GM23338 (cell line): Measurements from ENCODE around the gene MRPL23. TPM values are rescaled to one million over a fixed set of nuclear protein-coding genes. Genes with fewer than 3 reads are reported as not detected.
A peak's percentile ranks its signal among the peaks of the same experiment; 100 is the strongest.

Source experiments
- ATAC-seq: fragments of 200-7000 bp; cut with Tn5 transposase; 3 replicates; pipeline ENCODE4 v1.9.1; 2020
- DNase-seq: peaks from one replicate; pipeline ENCODE4 v3.0.0-alpha.2; 2015; ENCODE audit warnings: low spot score
- H2AFZ ChIP-seq: fragments of 200-600 bp; sonication (generic); 2 replicates; pipeline ENCODE4 v1.8.0; 2016; ENCODE audit warnings: antibody characterized with exemption, mild to moderate bottlenecking, moderate library complexity
- H3F3A ChIP-seq: fragments of 200-600 bp; sonication (generic); replicated peaks from 2 replicates; pipeline ENCODE4 v1.8.0; 2017; ENCODE audit warnings: antibody characterized with exemption, mixed run types, low read depth
- H3K27ac ChIP-seq: fragments of 200-600 bp; sonication (generic); 2 replicates; pipeline ENCODE4 v1.6.1; 2016; ENCODE audit warnings: low read depth
- H3K27me3 ChIP-seq: fragments of 200-600 bp; sonication (generic); 2 replicates; pipeline ENCODE4 v1.8.0; 2016; ENCODE audit warnings: mild to moderate bottlenecking, mixed run types, moderate library complexity; ENCODE audit not compliant: insufficient read depth
- H3K36me3 ChIP-seq: fragments of 200-600 bp; sonication (generic); 2 replicates; pipeline ENCODE4 v1.8.0; 2016; ENCODE audit warnings: mild to moderate bottlenecking; ENCODE audit not compliant: insufficient read depth
- H3K4me1 ChIP-seq: fragments of 200-600 bp; sonication (generic); 2 replicates; pipeline ENCODE4 v1.8.0; 2016; ENCODE audit warnings: mild to moderate bottlenecking, moderate library complexity; ENCODE audit not compliant: insufficient read depth
- H3K4me2 ChIP-seq: fragments of 200-600 bp; sonication (generic); 2 replicates; pipeline ENCODE4 v1.7.1; 2017; ENCODE audit warnings: mixed run types
- H3K4me3 ChIP-seq: fragments of 200-600 bp; sonication (generic); 2 replicates; pipeline ENCODE4 v1.6.1; 2016; ENCODE audit warnings: mixed run types
- H3K79me2 ChIP-seq: fragments of 200-600 bp; sonication (generic); replicated peaks from 2 replicates; pipeline ENCODE4 v1.8.0; 2017; ENCODE audit warnings: mild to moderate bottlenecking; ENCODE audit not compliant: insufficient read depth
- H3K9me2 ChIP-seq: fragments of 200-600 bp; sonication (generic); 2 replicates; pipeline ENCODE4 v1.8.0; 2017; ENCODE audit not compliant: insufficient read depth
- H4K20me1 ChIP-seq: fragments of 200-600 bp; sonication (generic); replicated peaks from 2 replicates; pipeline ENCODE4 v1.8.0; 2017; ENCODE audit warnings: mild to moderate bottlenecking; ENCODE audit not compliant: insufficient read depth
- H3K27ac Mint-ChIP-seq: 2 replicates; pipeline ENCODE4 v1.8.0; 2020; ENCODE audit warnings: inconsistent platforms, mild to moderate bottlenecking, moderate library complexity, mixed read lengths
- H3K27me3 Mint-ChIP-seq: 3 replicates; pipeline ENCODE4 v1.8.0; 2022; ENCODE audit warnings: low read depth, mild to moderate bottlenecking, moderate library complexity, mixed read lengths, inconsistent platforms; ENCODE audit not compliant: insufficient read depth, poor library complexity
- H3K36me3 Mint-ChIP-seq: 3 replicates; pipeline ENCODE4 v1.8.0; 2021; ENCODE audit warnings: low read depth, mild to moderate bottlenecking, inconsistent platforms, moderate library complexity, mixed read lengths
- H3K4me1 Mint-ChIP-seq: 3 replicates; pipeline ENCODE4 v1.8.0; 2020; ENCODE audit warnings: mild to moderate bottlenecking, inconsistent platforms, mixed read lengths
- H3K4me3 Mint-ChIP-seq: 3 replicates; pipeline ENCODE4 v1.8.0; 2021; ENCODE audit warnings: moderate library complexity, mild to moderate bottlenecking, inconsistent platforms, mixed read lengths
- H3K9me3 Mint-ChIP-seq: 3 replicates; pipeline ENCODE4 v1.8.0; 2020; ENCODE audit warnings: moderate library complexity, mild to moderate bottlenecking, inconsistent platforms, mixed read lengths
- CREB1 ChIP-seq: fragments of 250-450 bp; sonication (Bioruptor Pico); IDR thresholded peaks from 2 replicates; pipeline ENCODE4 v1.5.0; 2020; ENCODE audit warnings: low read depth, mild to moderate bottlenecking, moderate library complexity
- EZH2 ChIP-seq: fragments of 200-600 bp; sonication (generic); IDR thresholded peaks from one replicate; pipeline ENCODE4 v1.8.0; 2017; ENCODE audit warnings: antibody characterized with exemption, mild to moderate bottlenecking, low read depth; ENCODE audit not compliant: unreplicated experiment
- EZH2phosphoT487 ChIP-seq: fragments of 200-600 bp; sonication (generic); IDR thresholded peaks from one replicate; pipeline ENCODE4 v1.8.1; 2018; ENCODE audit warnings: antibody characterized with exemption; ENCODE audit not compliant: unreplicated experiment
- NANOG ChIP-seq: IDR thresholded peaks from 2 replicates; pipeline ENCODE4 v1.6.1; 2016; ENCODE audit warnings: antibody characterized with exemption, borderline replicate concordance
- POLR2AphosphoS5 ChIP-seq: IDR thresholded peaks from 2 replicates; pipeline ENCODE4 v1.6.1; 2016; ENCODE audit warnings: antibody characterized with exemption, low read depth
- STAT1 ChIP-seq: IDR thresholded peaks from one replicate; pipeline ENCODE4 v1.6.1; 2016; ENCODE audit warnings: antibody characterized with exemption; ENCODE audit not compliant: unreplicated experiment
- ZNF114 ChIP-seq: fragments of 250-450 bp; sonication (Bioruptor Pico); IDR thresholded peaks from 2 replicates; pipeline ENCODE4 v1.5.0; 2020; ENCODE audit warnings: mild to moderate bottlenecking, moderate library complexity
- polyA plus RNA-seq: library from polyadenylated mRNA; unstranded; fragments of >200 nt; fragmentation: Nextera tagmentation; extraction: Ambion mirVana; gene quantifications from 2 replicates; pipeline ENCODE4 v1.2.1, GENCODE V29; 2016
- total RNA-seq: library from RNA; depleted of rRNA; stranded (reverse); fragments of >200 nt; shearing (Covaris generic); gene quantifications from 2 replicates; pipeline ENCODE4 v1.2.3, GENCODE V29; 2014
- TF ChIP-seq, protein P1 (sequence below): IDR thresholded peaks from 2 replicates; pipeline ENCODE4 v1.6.1; 2016; ENCODE audit warnings: antibody characterized with exemption
- TF ChIP-seq, protein P2 (sequence below), 2 experiments: fragments of 200-600 bp in 1 of 2; sonication (generic) in 1 of 2; conservative IDR thresholded peaks; 2 replicates each; pipeline versions ENCODE4 v1.5.1 to v1.6.1; 2016 to 2017; ENCODE audit warnings: antibody characterized with exemption in 2 of 2, low read depth in 2 of 2, mild to moderate bottlenecking in 2 of 2, moderate library complexity in 1 of 2
- TF ChIP-seq, protein P3 (sequence below): IDR thresholded peaks from one replicate; pipeline ENCODE4 v1.6.1; 2018; ENCODE audit warnings: antibody characterized with exemption; ENCODE audit not compliant: unreplicated experiment

The MRPL23 gene
- total and polyA plus RNA-seq, 2 experiments from 2014 or later, result 84.7 to 91.5 TPM

DNA sequence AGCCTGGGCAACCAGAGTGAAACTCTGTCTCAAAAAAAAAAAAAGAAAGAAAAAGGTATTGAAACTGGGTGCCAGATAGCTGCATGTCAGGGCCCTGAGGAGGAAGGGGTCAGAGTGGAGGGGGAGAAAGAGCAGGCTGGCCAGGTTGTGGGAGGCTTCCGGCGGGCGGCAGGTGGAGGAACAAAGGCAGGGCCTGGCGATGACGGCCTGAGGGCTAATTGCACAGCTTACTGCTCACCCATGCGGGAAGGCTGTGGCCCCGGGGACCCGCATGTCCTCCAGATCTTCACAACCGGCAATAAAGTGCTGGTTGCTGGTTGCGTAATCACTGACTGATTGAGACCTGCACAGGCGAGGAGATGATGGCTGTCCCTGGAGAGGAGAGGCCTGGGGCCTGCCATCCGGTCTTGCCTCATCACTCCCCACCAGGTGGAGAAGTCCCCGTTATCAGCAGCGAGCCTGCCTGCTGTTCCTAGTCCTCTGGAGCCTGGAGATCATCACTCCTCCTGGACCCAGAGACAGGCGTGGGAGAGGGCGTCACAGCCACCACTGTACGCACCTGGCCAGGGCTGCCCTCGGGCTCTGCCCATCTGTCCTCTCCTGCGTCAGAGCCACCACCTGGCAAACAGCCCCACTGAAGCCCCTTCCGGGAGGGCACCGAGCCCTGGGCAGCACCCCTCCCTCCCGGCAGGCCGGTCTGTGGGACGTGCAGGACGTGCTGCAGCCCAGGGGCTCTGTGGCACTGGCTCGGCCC lies 31.8 kb downstream of the MRPL23 start:
- Histone ChIP-seq H2AFZ (no peak overlapping the region), H3K79me2 (no peaks in the 10 kb centered on the region), H3K27ac (no peak overlapping the region), H3K4me3 (no peak overlapping the region), H3K4me1 (no peaks in the 10 kb centered on the region), H3K36me3 (no peaks in the 10 kb centered on the region), H3K9me2 (no peaks in the 10 kb centered on the region), H4K20me1 (no peaks in the 10 kb centered on the region), H3K4me2 (no peak overlapping the region), H3K27me3 (no peaks in the 10 kb centered on the region), H3F3A (no peaks in the 10 kb centered on the region)
- Mint-ChIP-seq H3K36me3 (no peaks in the 10 kb centered on the region), H3K4me3 (no peak overlapping the region), H3K4me1 (no peaks in the 10 kb centered on the region), H3K27me3 (no peaks in the 10 kb centered on the region), H3K9me3 (no peaks in the 10 kb centered on the region), H3K27ac (no peak overlapping the region)
- TF ChIP-seq, protein P1, sequence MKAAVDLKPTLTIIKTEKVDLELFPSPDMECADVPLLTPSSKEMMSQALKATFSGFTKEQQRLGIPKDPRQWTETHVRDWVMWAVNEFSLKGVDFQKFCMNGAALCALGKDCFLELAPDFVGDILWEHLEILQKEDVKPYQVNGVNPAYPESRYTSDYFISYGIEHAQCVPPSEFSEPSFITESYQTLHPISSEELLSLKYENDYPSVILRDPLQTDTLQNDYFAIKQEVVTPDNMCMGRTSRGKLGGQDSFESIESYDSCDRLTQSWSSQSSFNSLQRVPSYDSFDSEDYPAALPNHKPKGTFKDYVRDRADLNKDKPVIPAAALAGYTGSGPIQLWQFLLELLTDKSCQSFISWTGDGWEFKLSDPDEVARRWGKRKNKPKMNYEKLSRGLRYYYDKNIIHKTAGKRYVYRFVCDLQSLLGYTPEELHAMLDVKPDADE, result no peak
- ATAC-seq, result no peak
- DNase-seq, result no peak

DNA sequence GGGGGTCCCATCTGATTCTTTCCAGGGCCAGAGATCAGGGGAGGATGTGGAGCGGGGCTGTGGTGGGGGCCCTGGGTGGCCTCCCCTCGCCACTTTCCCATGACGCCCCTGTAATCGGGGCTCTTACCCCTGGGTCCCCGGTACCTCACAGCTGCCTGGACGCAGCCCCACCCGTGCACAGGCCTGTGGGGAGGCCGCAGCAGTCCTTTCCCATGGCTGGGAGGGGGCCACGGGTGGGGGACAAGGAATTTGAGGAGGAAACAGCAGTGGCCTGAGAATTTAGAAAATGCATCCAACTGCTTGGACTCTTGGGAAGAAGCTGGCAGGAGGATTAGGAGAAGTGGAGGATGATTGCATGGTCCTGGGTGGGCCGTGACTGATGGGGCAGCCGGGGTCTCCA lies 32.5 kb downstream of the MRPL23 start:
- no peaks in the 10 kb centered on the region for H3K36me3 Mint-ChIP-seq
- H3K27me3 Mint-ChIP-seq, result no peaks in the 10 kb centered on the region
- Histone ChIP-seq H3K27me3 (no peaks in the 10 kb centered on the region), H3K9me2 (no peaks in the 10 kb centered on the region), H3K36me3 (no peaks in the 10 kb centered on the region), H3K4me2 (no peak overlapping the region), H2AFZ (no peak overlapping the region), H3F3A (no peaks in the 10 kb centered on the region), H3K4me1 (no peaks in the 10 kb centered on the region), H3K79me2 (no peaks in the 10 kb centered on the region), H3K4me3 (no peak overlapping the region), H4K20me1 (no peaks in the 10 kb centered on the region), H3K27ac (no peak overlapping the region)
- H3K4me1 Mint-ChIP-seq, result no peaks in the 10 kb centered on the region
- TF ChIP-seq EZH2phosphoT487 (no peak), STAT1 (no peak), CREB1 (CRISPR knock-in tag) (no peak), POLR2AphosphoS5 (no peak)
- TF ChIP-seq, protein P1, result no peak
- DNase-seq (no peak), ATAC-seq (no peak)
- H3K4me3 Mint-ChIP-seq, result no peak overlapping the region
- no peaks in the 10 kb centered on the region for H3K9me3 Mint-ChIP-seq
- H3K27ac Mint-ChIP-seq, result no peak overlapping the region

DNA sequence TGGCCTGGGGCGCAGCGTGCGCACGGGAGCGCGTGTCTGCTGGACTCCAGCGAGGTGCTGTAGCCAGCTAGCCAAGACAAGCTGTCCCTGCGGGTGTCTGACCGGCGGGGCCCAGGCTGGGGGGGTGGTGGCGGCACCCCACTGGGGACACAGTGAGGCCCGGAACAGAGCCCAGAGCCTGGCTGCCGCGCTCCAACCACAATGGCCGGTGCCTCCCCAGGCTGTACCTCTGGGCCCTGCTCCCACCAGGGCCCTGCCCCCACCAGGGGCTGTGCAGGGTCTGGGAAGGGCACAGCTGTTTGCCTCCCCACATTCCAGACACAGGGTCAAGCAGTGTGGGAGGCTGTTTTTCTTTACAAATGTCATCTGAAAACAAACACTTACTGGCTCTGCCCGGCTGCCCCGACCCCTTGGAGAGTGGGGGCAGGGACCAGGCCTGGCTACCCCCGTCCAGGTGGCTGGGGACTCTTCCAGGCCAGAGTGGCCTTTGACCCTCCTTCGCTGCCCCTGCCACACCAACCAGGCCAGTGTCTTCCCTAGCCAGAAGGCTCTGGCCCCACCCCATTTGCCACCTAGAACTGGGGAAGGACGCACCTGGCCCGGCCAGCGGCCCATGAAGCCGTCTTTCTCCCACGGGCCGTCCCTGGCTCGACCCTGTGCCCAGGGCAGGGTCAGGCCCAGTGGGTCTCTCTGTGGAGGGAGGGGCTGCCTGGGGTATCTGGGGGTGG lies 35.9 kb downstream of the MRPL23 start:
- H3K9me2 ChIP-seq, result no peaks in the 10 kb centered on the region
- Mint-ChIP-seq H3K27ac (no peak overlapping the region), H3K27me3 (no peaks in the 10 kb centered on the region), H3K4me1 (no peaks in the 10 kb centered on the region), H3K4me3 (no peak overlapping the region), H3K9me3 (no peaks in the 10 kb centered on the region), H3K36me3 (no peaks in the 10 kb centered on the region)
- H3K79me2 ChIP-seq, result no peaks in the 10 kb centered on the region
- no peak overlapping the region for H3K27ac ChIP-seq
- no peak overlapping the region for H3K4me2 ChIP-seq
- peak; percentile 50 for ATAC-seq
- H3F3A ChIP-seq, result no peaks in the 10 kb centered on the region
- H4K20me1 ChIP-seq, result no peaks in the 10 kb centered on the region
- no peaks in the 10 kb centered on the region for H3K4me1 ChIP-seq
- H2AFZ ChIP-seq, result no peak overlapping the region
- no peak overlapping the region for H3K4me3 ChIP-seq
- no peak for DNase-seq
- H3K27me3 ChIP-seq, result no peaks in the 10 kb centered on the region
- H3K36me3 ChIP-seq, result no peaks in the 10 kb centered on the region
- TF ChIP-seq, protein P2, sequence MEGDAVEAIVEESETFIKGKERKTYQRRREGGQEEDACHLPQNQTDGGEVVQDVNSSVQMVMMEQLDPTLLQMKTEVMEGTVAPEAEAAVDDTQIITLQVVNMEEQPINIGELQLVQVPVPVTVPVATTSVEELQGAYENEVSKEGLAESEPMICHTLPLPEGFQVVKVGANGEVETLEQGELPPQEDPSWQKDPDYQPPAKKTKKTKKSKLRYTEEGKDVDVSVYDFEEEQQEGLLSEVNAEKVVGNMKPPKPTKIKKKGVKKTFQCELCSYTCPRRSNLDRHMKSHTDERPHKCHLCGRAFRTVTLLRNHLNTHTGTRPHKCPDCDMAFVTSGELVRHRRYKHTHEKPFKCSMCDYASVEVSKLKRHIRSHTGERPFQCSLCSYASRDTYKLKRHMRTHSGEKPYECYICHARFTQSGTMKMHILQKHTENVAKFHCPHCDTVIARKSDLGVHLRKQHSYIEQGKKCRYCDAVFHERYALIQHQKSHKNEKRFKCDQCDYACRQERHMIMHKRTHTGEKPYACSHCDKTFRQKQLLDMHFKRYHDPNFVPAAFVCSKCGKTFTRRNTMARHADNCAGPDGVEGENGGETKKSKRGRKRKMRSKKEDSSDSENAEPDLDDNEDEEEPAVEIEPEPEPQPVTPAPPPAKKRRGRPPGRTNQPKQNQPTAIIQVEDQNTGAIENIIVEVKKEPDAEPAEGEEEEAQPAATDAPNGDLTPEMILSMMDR (conservative IDR thresholded peaks at IDR 0.05; ENCODE audit: low read depth in 2 of 2), result no peak
- TF ChIP-seq POLR2AphosphoS5 (no peak), NANOG (no peak), EZH2phosphoT487 (no peak), ZNF114 (CRISPR knock-in tag) (no peak), CREB1 (CRISPR knock-in tag) (no peak), EZH2 (no peak)
- TF ChIP-seq, protein P3, sequence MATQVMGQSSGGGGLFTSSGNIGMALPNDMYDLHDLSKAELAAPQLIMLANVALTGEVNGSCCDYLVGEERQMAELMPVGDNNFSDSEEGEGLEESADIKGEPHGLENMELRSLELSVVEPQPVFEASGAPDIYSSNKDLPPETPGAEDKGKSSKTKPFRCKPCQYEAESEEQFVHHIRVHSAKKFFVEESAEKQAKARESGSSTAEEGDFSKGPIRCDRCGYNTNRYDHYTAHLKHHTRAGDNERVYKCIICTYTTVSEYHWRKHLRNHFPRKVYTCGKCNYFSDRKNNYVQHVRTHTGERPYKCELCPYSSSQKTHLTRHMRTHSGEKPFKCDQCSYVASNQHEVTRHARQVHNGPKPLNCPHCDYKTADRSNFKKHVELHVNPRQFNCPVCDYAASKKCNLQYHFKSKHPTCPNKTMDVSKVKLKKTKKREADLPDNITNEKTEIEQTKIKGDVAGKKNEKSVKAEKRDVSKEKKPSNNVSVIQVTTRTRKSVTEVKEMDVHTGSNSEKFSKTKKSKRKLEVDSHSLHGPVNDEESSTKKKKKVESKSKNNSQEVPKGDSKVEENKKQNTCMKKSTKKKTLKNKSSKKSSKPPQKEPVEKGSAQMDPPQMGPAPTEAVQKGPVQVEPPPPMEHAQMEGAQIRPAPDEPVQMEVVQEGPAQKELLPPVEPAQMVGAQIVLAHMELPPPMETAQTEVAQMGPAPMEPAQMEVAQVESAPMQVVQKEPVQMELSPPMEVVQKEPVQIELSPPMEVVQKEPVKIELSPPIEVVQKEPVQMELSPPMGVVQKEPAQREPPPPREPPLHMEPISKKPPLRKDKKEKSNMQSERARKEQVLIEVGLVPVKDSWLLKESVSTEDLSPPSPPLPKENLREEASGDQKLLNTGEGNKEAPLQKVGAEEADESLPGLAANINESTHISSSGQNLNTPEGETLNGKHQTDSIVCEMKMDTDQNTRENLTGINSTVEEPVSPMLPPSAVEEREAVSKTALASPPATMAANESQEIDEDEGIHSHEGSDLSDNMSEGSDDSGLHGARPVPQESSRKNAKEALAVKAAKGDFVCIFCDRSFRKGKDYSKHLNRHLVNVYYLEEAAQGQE, result no peak
